ENCODE data around the gene EYA3.

Gene EYA3

DNA sequence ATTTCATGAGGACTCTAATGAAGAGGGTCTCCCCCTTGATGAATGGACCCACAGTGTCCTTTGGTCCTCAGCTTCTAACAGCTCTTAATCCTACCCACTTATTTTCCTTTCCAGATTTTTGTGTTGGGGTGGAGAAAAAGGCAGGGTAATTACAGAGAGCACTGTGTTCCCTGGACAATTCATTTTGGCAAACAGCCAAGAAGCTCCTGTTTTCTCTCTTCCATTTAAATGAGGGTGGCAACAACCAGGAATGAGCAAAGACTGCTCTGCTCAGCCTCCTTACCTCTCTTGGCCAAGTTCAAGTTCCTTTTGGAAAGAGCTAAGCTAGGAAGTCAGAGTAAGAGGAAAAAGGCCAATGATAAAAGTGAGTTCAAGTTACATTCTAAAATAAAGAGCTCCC is 116.7 kb downstream of the EYA3 start:
- DNase-seq (ENCODE audit: low read depth), result no peak
- H3K4me3 ChIP-seq (ENCODE audit: low read length), result no peak overlapping the region
- no peak for TF ChIP-seq CTCF (conservative IDR thresholded peaks at IDR 0.05; ENCODE audit: low read depth, low read length)

GRCh38 chr1:27970401-27970800 is 118.0 kb downstream of the EYA3 start:
- no peak overlapping the region for H3K4me3 ChIP-seq (ENCODE audit: low read length)
- no peak for TF ChIP-seq CTCF (conservative IDR thresholded peaks at IDR 0.05; ENCODE audit: low read depth, low read length)
- DNase-seq (ENCODE audit: low read depth), result no peak

DNA sequence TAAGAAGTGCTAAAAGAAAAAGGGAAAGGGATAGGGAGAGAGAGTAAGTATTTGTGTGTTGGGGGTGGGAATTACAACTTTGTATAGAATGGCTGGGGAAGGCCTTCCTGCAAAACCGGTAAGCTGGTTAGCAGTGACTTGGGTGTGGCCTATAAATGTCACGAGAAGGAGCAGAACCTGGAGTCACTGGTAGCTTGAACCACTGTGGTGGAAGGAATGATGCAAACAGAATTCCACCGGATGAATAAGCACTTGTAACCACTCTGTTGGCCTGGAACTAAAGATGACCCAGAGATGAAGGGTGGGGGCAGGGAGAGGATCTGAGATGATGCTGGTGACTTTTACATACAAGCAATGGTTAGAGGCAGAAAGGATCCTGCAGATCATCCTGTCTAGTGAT is 119.7 kb downstream of the EYA3 start:
- H3K4me3 ChIP-seq (ENCODE audit: low read length), result no peak overlapping the region
- no peak for TF ChIP-seq CTCF (conservative IDR thresholded peaks at IDR 0.05; ENCODE audit: low read depth, low read length)
- DNase-seq (ENCODE audit: low read depth), result no peak

DNA sequence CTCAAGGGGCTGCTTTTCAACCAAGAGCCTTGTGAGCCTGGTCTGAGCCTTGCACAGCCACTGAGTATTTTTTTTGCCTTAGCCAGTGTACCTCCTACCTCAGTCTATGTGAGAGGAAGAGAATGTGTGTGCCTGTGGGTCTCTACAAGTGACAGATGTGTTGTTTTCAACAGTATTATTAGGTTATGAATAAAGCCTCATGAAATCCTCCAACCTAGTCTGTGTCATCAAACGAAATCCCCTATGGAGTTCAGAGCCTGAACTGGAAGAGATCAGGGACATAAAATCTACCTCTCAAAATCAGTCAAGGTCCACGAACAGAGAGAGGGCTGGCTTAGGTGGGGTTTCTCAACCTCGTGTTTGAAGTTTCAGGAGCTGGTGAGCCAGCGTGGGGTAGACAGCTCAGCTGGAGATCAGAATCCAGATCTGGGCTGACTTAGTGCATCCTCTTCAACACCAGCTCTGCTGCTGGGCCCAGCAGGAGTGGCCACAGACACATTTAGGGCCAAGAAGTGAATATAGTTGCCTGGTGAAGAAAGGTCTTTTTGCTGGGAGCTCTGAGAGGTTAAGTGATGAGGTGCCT is 120.4 kb downstream of the EYA3 start:
- no peak for DNase-seq (ENCODE audit: low read depth)
- TF ChIP-seq CTCF (conservative IDR thresholded peaks at IDR 0.05; ENCODE audit: low read depth, low read length), result no peak
- H3K4me3 ChIP-seq (ENCODE audit: low read length), result no peak overlapping the region

GRCh38 chr1:27967106-27967883 is 121.1 kb downstream of the EYA3 start:
- DNase-seq (ENCODE audit: low read depth), result no peak
- H3K4me3 ChIP-seq (ENCODE audit: low read length), result no peak overlapping the region
- no peak for TF ChIP-seq CTCF (conservative IDR thresholded peaks at IDR 0.05; ENCODE audit: low read depth, low read length)

- H3K4me3 ChIP-seq (ENCODE audit: low read length), result no peak overlapping the region
- TF ChIP-seq CTCF (conservative IDR thresholded peaks at IDR 0.05; ENCODE audit: low read depth, low read length), result no peak
- DNase-seq (ENCODE audit: low read depth), result no peak
Measured at GRCh38 chr1:27966402-27967105, 121.9 kb downstream of the EYA3 start.

All from retinal pigment epithelial cell (primary cell).